IMR-90 (cell line): Measurements from ENCODE around the gene S100A11. TPM values are rescaled to one million over a fixed set of nuclear protein-coding genes. Genes with fewer than 3 reads are reported as not detected.

Experiments used
- ATAC-seq: fragments of 200-7000 bp; cut with Tn5 transposase; 2 replicates; pipeline ENCODE4 v1.9.1; 2020; ENCODE audit warnings: low read depth, mild to moderate bottlenecking, moderate library complexity
- BruUV-seq: library from RNA; stranded (reverse); fragments of 400-500 nt; replicated peaks from 2 replicates; lab custom pipeline; 2021; lab: Mats Ljungman, UMichigan
- CTCF ChIA-PET: fragments of 300-600 bp; formaldehyde crosslinking; extraction: SDS; loops from one replicate; lab custom pipeline; 2021; ENCODE audit warnings: antibody characterized with exemption; lab: Yijun Ruan, JAX
- POLR2A ChIA-PET: fragments of 300-600 bp; sonication (Branson Sonifier 250); formaldehyde crosslinking; loops from one replicate; lab custom pipeline; 2022; ENCODE audit warnings: antibody characterized with exemption; ENCODE audit not compliant: unreplicated experiment; lab: Charles Lee
- DNase-seq: peaks from one replicate; pipeline ENCODE4 v3.0.0; 2013
- H2AFZ ChIP-seq: replicated peaks from 2 replicates; pipeline ENCODE3; 2013; ENCODE audit warnings: low read length, mild to moderate bottlenecking; ENCODE audit not compliant: poor library complexity
- H2AK5ac ChIP-seq: 2 replicates; pipeline ENCODE4 v1.6.1; 2013; ENCODE audit warnings: low read depth, low read length, inconsistent platforms
- H2AK9ac ChIP-seq: replicated peaks from 2 replicates; pipeline ENCODE3; 2013; ENCODE audit warnings: mild to moderate bottlenecking, low read depth, low read length, moderate library complexity; ENCODE audit not compliant: poor library complexity
- H2BK120ac ChIP-seq: 2 replicates; pipeline ENCODE4 v1.6.1; 2013; ENCODE audit warnings: low read depth, low read length, inconsistent platforms
- H2BK15ac ChIP-seq: 3 replicates; pipeline ENCODE4 v1.6.1; 2013; ENCODE audit warnings: low read depth, low read length, inconsistent platforms
- H2BK20ac ChIP-seq: 2 replicates; pipeline ENCODE4 v1.6.1; 2013; ENCODE audit warnings: low read depth, mild to moderate bottlenecking, inconsistent platforms, low read length, moderate library complexity
- H2BK5ac ChIP-seq: 2 replicates; pipeline ENCODE4 v1.6.1; 2013; ENCODE audit warnings: mild to moderate bottlenecking, low read depth, low read length, inconsistent platforms; ENCODE audit not compliant: poor library complexity, severe bottlenecking
- H3K14ac ChIP-seq: replicated peaks from 2 replicates; pipeline ENCODE4 v1.6.1; 2013; ENCODE audit warnings: low read depth, low read length, inconsistent platforms
- H3K18ac ChIP-seq: 2 replicates; pipeline ENCODE4 v1.6.1; 2013; ENCODE audit warnings: low read depth, low read length, control low read depth
- H3K23ac ChIP-seq: 2 replicates; pipeline ENCODE4 v1.6.1; 2013; ENCODE audit warnings: low read depth, low read length, inconsistent platforms
- H3K27ac ChIP-seq: 2 replicates; pipeline ENCODE4 v1.5.1; 2013; ENCODE audit warnings: mild to moderate bottlenecking, control low read depth, low read length; ENCODE audit not compliant: insufficient read depth
- H3K27me3 ChIP-seq: 2 replicates; pipeline ENCODE4 v1.6.1; 2013; ENCODE audit warnings: low read length; ENCODE audit not compliant: control insufficient read depth, insufficient read depth
- H3K36me3 ChIP-seq: 2 replicates; pipeline ENCODE4 v1.6.1; 2013; ENCODE audit warnings: low read length, mixed read lengths; ENCODE audit not compliant: control insufficient read depth, insufficient read depth
- H3K4ac ChIP-seq: 2 replicates; pipeline ENCODE4 v1.6.1; 2013; ENCODE audit warnings: low read depth, low read length, inconsistent platforms
- H3K4me1 ChIP-seq: 2 replicates; pipeline ENCODE4 v1.6.1; 2013; ENCODE audit warnings: low read length, mixed read lengths; ENCODE audit not compliant: control insufficient read depth, insufficient read depth
- H3K4me2 ChIP-seq: 2 replicates; pipeline ENCODE4 v1.6.1; 2013; ENCODE audit warnings: low read depth, mild to moderate bottlenecking, control low read depth, low read length, moderate library complexity
- H3K4me3 ChIP-seq: 2 replicates; pipeline ENCODE4 v1.5.1; 2013; ENCODE audit warnings: low read depth, mild to moderate bottlenecking, control low read depth, low read length, moderate library complexity; ENCODE audit not compliant: insufficient read depth
- H3K56ac ChIP-seq: 2 replicates; pipeline ENCODE4 v1.6.1; 2013; ENCODE audit warnings: low read length, inconsistent platforms; ENCODE audit not compliant: insufficient read depth; ENCODE audit errors: extremely low read depth
- H3K79me1 ChIP-seq, 2 experiments: 2 replicates each; pipeline ENCODE4 v1.6.1; 2013; ENCODE audit warnings: low read length in 2 of 2, inconsistent platforms in 1 of 2, low read depth in 1 of 2
- H3K9ac ChIP-seq: 2 replicates; pipeline ENCODE4 v1.6.1; 2013; ENCODE audit warnings: low read depth, low read length, control low read depth
- H3K9me1 ChIP-seq: 2 replicates; pipeline ENCODE4 v1.6.1; 2013; ENCODE audit warnings: low read length, inconsistent platforms; ENCODE audit not compliant: insufficient read depth
- H3K9me3 ChIP-seq: 2 replicates; pipeline ENCODE4 v1.6.1; 2013; ENCODE audit warnings: low read length; ENCODE audit not compliant: control insufficient read depth, insufficient read depth
- H4K20me1 ChIP-seq: 2 replicates; pipeline ENCODE4 v1.6.1; 2013; ENCODE audit warnings: low read length, inconsistent platforms; ENCODE audit not compliant: insufficient read depth
- H4K5ac ChIP-seq: 2 replicates; pipeline ENCODE4 v1.6.1; 2013; ENCODE audit warnings: mild to moderate bottlenecking, low read depth, low read length, control low read depth
- H4K8ac ChIP-seq, 2 experiments: 2 replicates each; pipeline ENCODE4 v1.6.1; 2013; ENCODE audit warnings: low read depth in 2 of 2, low read length in 2 of 2, control low read depth in 1 of 2, inconsistent platforms in 1 of 2
- H4K91ac ChIP-seq: 2 replicates; pipeline ENCODE4 v1.6.1; 2013; ENCODE audit warnings: low read depth, low read length, inconsistent platforms; ENCODE audit not compliant: insufficient read depth
- CEBPB ChIP-seq: IDR thresholded peaks from 2 replicates; pipeline ENCODE4 v1.6.1; 2012; ENCODE audit warnings: low read depth, low read length, improper control_type of control experiment
- CHD1 ChIP-seq: IDR thresholded peaks from 2 replicates; pipeline ENCODE4 v1.6.1; 2012; ENCODE audit warnings: low read depth, low read length, improper control_type of control experiment
- ELK1 ChIP-seq: fragments of 150-350 bp; IDR thresholded peaks from 2 replicates; pipeline ENCODE4 v1.6.1; 2016; ENCODE audit warnings: low read depth, mild to moderate bottlenecking, low read length, moderate library complexity, borderline replicate concordance
- FOS ChIP-seq: fragments of 150-350 bp; IDR thresholded peaks from 2 replicates; pipeline ENCODE4 v1.6.1; 2016; ENCODE audit warnings: low read depth, low read length
- MXI1 ChIP-seq: IDR thresholded peaks from 2 replicates; pipeline ENCODE4 v1.6.1; 2012; ENCODE audit warnings: low read depth, mild to moderate bottlenecking, low read length, moderate library complexity, borderline replicate concordance
- RAD21 ChIP-seq: IDR thresholded peaks from 2 replicates; pipeline ENCODE4 v1.6.1; 2012; ENCODE audit warnings: low read length, improper control_type of control experiment
- RCOR1 ChIP-seq: IDR thresholded peaks from 2 replicates; pipeline ENCODE4 v1.6.1; 2012; ENCODE audit warnings: mild to moderate bottlenecking, low read length, improper control_type of control experiment; ENCODE audit not compliant: insufficient replicate concordance
- SMC3 ChIP-seq: fragments of 150-350 bp; IDR thresholded peaks from 2 replicates; pipeline ENCODE4 v1.6.1; 2016; ENCODE audit warnings: low read depth, mild to moderate bottlenecking, antibody characterized with exemption, low read length, moderate library complexity
- WGBS, 2 experiments: methylation state at CpG; one replicate each; pipeline versions ENCODE4 v1.1.5 to v1.1.7; 2013; ENCODE audit warnings: missing lambda C conversion rate in 2 of 2; ENCODE audit not compliant: insufficient read length in 1 of 2; ENCODE audit errors: extremely low coverage in 2 of 2; 5-methylcytosine and 5-hydroxymethylcytosine counted together
- dilution Hi-C: fragments of 300-500 bp; cut with HindIII; formaldehyde crosslinking; loops from one replicate; pipeline ENCODE4 v1.14.3; 2018; ENCODE audit warnings: low sequenced_read_pairs; ENCODE audit not compliant: unreplicated experiment
- in situ Hi-C: fragments of 300-500 bp; cut with MboI; formaldehyde crosslinking; loops from 3 replicates; pipeline ENCODE4 v1.14.3; 2019; ENCODE audit warnings: low sequenced_read_pairs, inconsistent platforms, mixed read lengths
- intact Hi-C: fragments of 100-400 bp; cut with micrococcal nuclease; formaldehyde crosslinking; loops from 2 replicates; pipeline ENCODE4 v1.10.0; 2022
- polyA plus RNA-seq, 3 experiments: library from polyadenylated mRNA; depleted of rRNA; stranded (reverse); fragments of >200 nt; gene quantifications; 2 replicates each; pipeline ENCODE4 v1.2.3, GENCODE V29; 2012; ENCODE audit warnings: low replicate concordance in 1 of 3
- total RNA-seq: library from RNA; depleted of rRNA; stranded (reverse); fragments of >200 nt; gene quantifications from 2 replicates; pipeline ENCODE4 v1.2.3, GENCODE V29; 2012

S100A11 gene
- total and polyA plus RNA-seq, 2 of the 4 experiments (the other 2 are of a cell fraction), result 167 to 1,402 TPM

- DNase-seq (no peak), ATAC-seq (no peak)
- no peak overlapping the region for H3K14ac ChIP-seq
- H2BK20ac ChIP-seq, result no peak overlapping the region
- no TSS peak for BruUV-seq
- H4K8ac ChIP-seq, result no peak overlapping the region
- no peak overlapping the region for H2AK5ac ChIP-seq
- peaks cover 7% of the 10 kb centered on the region for H3K4me1 ChIP-seq
- H2AFZ ChIP-seq, result no peak overlapping the region
- TF ChIP-seq SMC3, result no peak
- no peak for TF ChIP-seq ELK1
- no peak for TF ChIP-seq CHD1
- no peak for TF ChIP-seq CEBPB
- no peak for TF ChIP-seq MXI1
- TF ChIP-seq FOS, result no peak
- no peak for TF ChIP-seq RCOR1
- TF ChIP-seq RAD21, result no peak
- H3K23ac ChIP-seq, result no peak overlapping the region
- dilution Hi-C loops, result no loop called here
- no peak overlapping the region for H3K27ac ChIP-seq
- POLR2A ChIA-PET, result no interaction called here
- H3K18ac ChIP-seq, result no peak overlapping the region
- H3K4me3 ChIP-seq, result no peak overlapping the region
- H2AK9ac ChIP-seq, result no peak overlapping the region
- no peak overlapping the region for H2BK15ac ChIP-seq
- peaks cover 28% of the 10 kb centered on the region for H3K27me3 ChIP-seq
- H3K4ac ChIP-seq, result no peak overlapping the region
- no peak overlapping the region for H3K9ac ChIP-seq
- no peaks in the 10 kb centered on the region for H3K9me3 ChIP-seq
- H3K36me3 ChIP-seq, result no peaks in the 10 kb centered on the region
- CTCF ChIA-PET, result no interaction called here
- H2BK120ac ChIP-seq, result no peak overlapping the region
- in situ Hi-C loops, result no loop called here
- intact Hi-C loops, result no loop called here
- H2BK5ac ChIP-seq, result no peak overlapping the region
- H3K4me2 ChIP-seq, result no peak overlapping the region
- H4K20me1 ChIP-seq, result no peaks in the 10 kb centered on the region
- H3K56ac ChIP-seq, result no peak overlapping the region
- no peaks in the 10 kb centered on the region for H3K9me1 ChIP-seq
- H4K91ac ChIP-seq, result no peak overlapping the region
- H4K5ac ChIP-seq, result no peak overlapping the region
- no CpG with 5 or more reads among the region's 3 CpGs for WGBS, 2 experiments
- no peaks in the 10 kb centered on the region for H3K79me1 ChIP-seq
Measured at GRCh38 chr1:152044386-152044785, 7.6 kb upstream of the S100A11 start.
